Activated CD4-positive, alpha-beta T cell treated with anti-CD3 and anti-CD28 coated beads for 36 hours (primary cell): ENCODE results near the gene SPTLC1. TPM values are rescaled to one million over a fixed set of nuclear protein-coding genes. Genes with fewer than 3 reads are reported as not detected.
"Not testable (repeated sequence)": the region's sequence is repeated elsewhere in the genome, so short reads cannot be mapped to it uniquely, and the experiment has no call there.

Experiments used
- ATAC-seq: fragments of 200-7000 bp; cut with Tn5 transposase; one replicate; pipeline ENCODE4 v1.10.0; 2021; ENCODE audit warnings: mild to moderate bottlenecking, moderate library complexity
- CTCF ChIA-PET: fragments of 350-600 bp; sonication (Branson Sonifier 250); formaldehyde crosslinking; loops from one replicate; lab custom pipeline; 2021; ENCODE audit warnings: antibody characterized with exemption; lab: Charles Lee
- POLR2A ChIA-PET: fragments of 350-600 bp; sonication (Branson Sonifier 250); formaldehyde crosslinking; loops from one replicate; lab custom pipeline; 2021; ENCODE audit warnings: antibody characterized with exemption, inconsistent platforms; lab: Charles Lee
- DNase-seq: peaks from one replicate; pipeline ENCODE4 v3.0.0-alpha.2; 2020
- H3K27ac Mint-ChIP-seq: one replicate; pipeline ENCODE4 v1.8.0; 2021; ENCODE audit warnings: mixed read lengths
- H3K27me3 Mint-ChIP-seq: one replicate; pipeline ENCODE4 v1.8.0; 2021; ENCODE audit warnings: mixed read lengths
- H3K36me3 Mint-ChIP-seq: one replicate; pipeline ENCODE4 v1.8.0; 2021; ENCODE audit warnings: low read depth, mixed read lengths
- H3K4me1 Mint-ChIP-seq: one replicate; pipeline ENCODE4 v1.8.0; 2021; ENCODE audit warnings: mixed read lengths
- H3K4me3 Mint-ChIP-seq: one replicate; pipeline ENCODE4 v1.8.0; 2021; ENCODE audit warnings: mild to moderate bottlenecking, moderate library complexity, mixed read lengths
- H3K9me3 Mint-ChIP-seq: one replicate; pipeline ENCODE4 v1.8.0; 2021; ENCODE audit warnings: low read depth, mixed read lengths
- intact Hi-C, 2 experiments: fragments of 100-400 bp; cut with DNase I in 1 of 2; cut with micrococcal nuclease in 1 of 2; formaldehyde crosslinking; loops; one replicate each; pipeline versions ENCODE4 v1.14.2 to v1.15.1; 2022 to 2024; cut with DNase I, micrococcal nuclease
- total RNA-seq, 2 experiments: library from RNA; stranded (reverse); gene quantifications; one replicate each; pipeline ENCODE4 v1.2.3, GENCODE V29; 2021

The SPTLC1 gene
- total RNA-seq, 2 experiments from 2014 or later = 45.9 to 46.6 TPM

- Mint-ChIP-seq H3K36me3 (no peaks in the 10 kb centered on the region), H3K27ac (no peak overlapping the region), H3K9me3 (no peaks in the 10 kb centered on the region), H3K4me3 (no peak overlapping the region), H3K4me1 (peaks cover 1% of the 10 kb centered on the region), H3K27me3 (peaks cover 6% of the 10 kb centered on the region)
- CTCF ChIA-PET = no interaction called here
- DNase-seq (no peak), ATAC-seq (no peak)
- intact Hi-C loops = no loop called here
- POLR2A ChIA-PET = no interaction called here
Measured at GRCh38 chr9:92121265-92121664, 6.1 kb upstream of the SPTLC1 start.

GRCh38 chr9:92120138-92120537, 4.9 kb upstream of the SPTLC1 start:
- ChIA-PET CTCF (interaction anchor here (1.0 kb wide), 1 partner anchor 20 kb away, joined by 4 read pairs; no protein-coding TSS in a partner anchor), POLR2A (no interaction called here)
- intact Hi-C loops = no loop called here
- DNase-seq (no peak), ATAC-seq (no peak)
- Mint-ChIP-seq H3K4me3 (no peak overlapping the region), H3K27ac (no peak overlapping the region), H3K4me1 (peaks cover 2% of the 10 kb centered on the region), H3K27me3 (peaks cover 6% of the 10 kb centered on the region), H3K36me3 (peaks cover 3% of the 10 kb centered on the region), H3K9me3 (no peaks in the 10 kb centered on the region)

- no peak for DNase-seq
- intact Hi-C loops = loop anchor here in 1 of 2 experiments (5.0 to 10.0 kb wide), 5 partner anchors 322 to 1458 kb away; partner anchors contain the start of genes CARD19, FAM120A, FAM120AOS and PHF2
- ChIA-PET CTCF (interaction anchor here (1.0 kb wide), 1 partner anchor 20 kb away, joined by 4 read pairs; no protein-coding TSS in a partner anchor), POLR2A (no interaction called here)
- no peak for ATAC-seq
- no peaks in the 10 kb centered on the region for H3K9me3 Mint-ChIP-seq
- H3K4me1 Mint-ChIP-seq = peaks cover 2% of the 10 kb centered on the region
- no peak overlapping the region for H3K27ac Mint-ChIP-seq
- peaks cover 5% of the 10 kb centered on the region for H3K36me3 Mint-ChIP-seq
- peaks cover 6% of the 10 kb centered on the region for H3K27me3 Mint-ChIP-seq
- no peak overlapping the region for H3K4me3 Mint-ChIP-seq
Measured at GRCh38 chr9:92119586-92119985, 4.4 kb upstream of the SPTLC1 start.

- Mint-ChIP-seq H3K4me1 (peaks cover 15% of the 10 kb centered on the region), H3K27me3 (no peaks in the 10 kb centered on the region), H3K9me3 (no peaks in the 10 kb centered on the region), H3K4me3 (no peak overlapping the region), H3K36me3 (peaks cover 39% of the 10 kb centered on the region), H3K27ac (no peak overlapping the region)
- DNase-seq (no peak), ATAC-seq (no peak)
- intact Hi-C loops = no loop called here
- ChIA-PET CTCF (no interaction called here), POLR2A (no interaction called here)
Measured at GRCh38 chr9:92108122-92108521, 7.1 kb downstream of the SPTLC1 start.

GRCh38 chr9:92105446-92106225, 9.6 kb downstream of the SPTLC1 start:
- POLR2A ChIA-PET, DNase-seq, H3K4me3 Mint-ChIP-seq, CTCF ChIA-PET, H3K27me3 Mint-ChIP-seq, H3K9me3 Mint-ChIP-seq, H3K4me1 Mint-ChIP-seq, ATAC-seq, H3K27ac Mint-ChIP-seq, intact Hi-C loops: not testable (repeated sequence)
- peaks cover 35% of the 10 kb centered on the region for H3K36me3 Mint-ChIP-seq

- Mint-ChIP-seq H3K36me3 (peaks cover 37% of the 10 kb centered on the region), H3K4me1 (peaks cover 13% of the 10 kb centered on the region)
- DNase-seq, H3K27me3 Mint-ChIP-seq, intact Hi-C loops, ATAC-seq, H3K4me3 Mint-ChIP-seq, H3K27ac Mint-ChIP-seq, POLR2A ChIA-PET, H3K9me3 Mint-ChIP-seq, CTCF ChIA-PET: not testable (repeated sequence)
Measured at GRCh38 chr9:92103601-92104000, 11.6 kb downstream of the SPTLC1 start.

- Mint-ChIP-seq H3K27ac (no peak overlapping the region), H3K36me3 (peaks cover 39% of the 10 kb centered on the region), H3K27me3 (no peaks in the 10 kb centered on the region), H3K4me3 (no peak overlapping the region), H3K9me3 (no peaks in the 10 kb centered on the region), H3K4me1 (peaks cover 32% of the 10 kb centered on the region)
- DNase-seq = peak; percentile 20
- ChIA-PET CTCF (no interaction called here), POLR2A (no interaction called here)
- intact Hi-C loops = no loop called here
- peak; percentile 47 for ATAC-seq
Measured at GRCh38 chr9:92100237-92100911, 14.8 kb downstream of the SPTLC1 start.

- peak overlapping the region; percentile 89 for H3K27ac Mint-ChIP-seq
Measured at GRCh38 chr9:92098638-92099037, 16.6 kb downstream of the SPTLC1 start.

GRCh38 chr9:92097997-92098482, 17.2 kb downstream of the SPTLC1 start:
- CTCF ChIA-PET = no interaction called here
- intact Hi-C loops = loop anchor here in 1 of 2 experiments (1.0 kb wide), 1 partner anchor 17 kb away; the partner anchor contains the start of gene SPTLC1
- DNase-seq (peak; percentile 91), ATAC-seq (peak; percentile 38)
- Mint-ChIP-seq H3K9me3 (no peaks in the 10 kb centered on the region), H3K27ac (peak overlapping the region; percentile 89), H3K4me1 (peaks cover 51% of the 10 kb centered on the region), H3K4me3 (peak overlapping the region; percentile 47), H3K27me3 (no peaks in the 10 kb centered on the region), H3K36me3 (peaks cover 31% of the 10 kb centered on the region)
- POLR2A ChIA-PET = no interaction called here

More at GRCh38 chr9:92098638-92099037, 16.6 kb downstream of the SPTLC1 start:
- Mint-ChIP-seq H3K4me3 (peak overlapping the region; percentile 47), H3K4me1 (peaks cover 49% of the 10 kb centered on the region), H3K36me3 (peaks cover 35% of the 10 kb centered on the region), H3K27me3 (no peaks in the 10 kb centered on the region), H3K9me3 (no peaks in the 10 kb centered on the region)
- intact Hi-C loops = loop anchor here in 1 of 2 experiments (1.0 kb wide), 1 partner anchor 17 kb away; the partner anchor contains the start of gene SPTLC1
- DNase-seq (no peak), ATAC-seq (no peak)
- CTCF ChIA-PET = no interaction called here
- POLR2A ChIA-PET = no interaction called here

GRCh38 chr9:92095236-92095635, 20.0 kb downstream of the SPTLC1 start:
- POLR2A ChIA-PET = no interaction called here
- CTCF ChIA-PET = interaction anchor here (0.5 to 1.5 kb wide), 2 partner anchors 45 to 1250 kb away, joined by 3 to 4 read pairs; no protein-coding TSS in a partner anchor
- H3K4me1 Mint-ChIP-seq = peaks cover 46% of the 10 kb centered on the region
- no peaks in the 10 kb centered on the region for H3K9me3 Mint-ChIP-seq
- no peak overlapping the region for H3K4me3 Mint-ChIP-seq
- peaks cover 23% of the 10 kb centered on the region for H3K36me3 Mint-ChIP-seq
- ATAC-seq = no peak
- no peak for DNase-seq
- intact Hi-C loops = no loop called here
- H3K27ac Mint-ChIP-seq = peak overlapping the region; percentile 84
- H3K27me3 Mint-ChIP-seq = no peaks in the 10 kb centered on the region

- Mint-ChIP-seq H3K36me3 (peaks cover 21% of the 10 kb centered on the region), H3K27ac (peak overlapping the region; percentile 84), H3K27me3 (no peaks in the 10 kb centered on the region), H3K4me3 (no peak overlapping the region), H3K4me1 (peaks cover 46% of the 10 kb centered on the region), H3K9me3 (no peaks in the 10 kb centered on the region)
- intact Hi-C loops = no loop called here
- peak; percentile 71 for DNase-seq
- POLR2A ChIA-PET = no interaction called here
- CTCF ChIA-PET = interaction anchor here (1.5 kb wide), 1 partner anchor 46 kb away, joined by 4 read pairs; no protein-coding TSS in a partner anchor
- ATAC-seq = peak; percentile 91
Measured at GRCh38 chr9:92094655-92095054, 20.6 kb downstream of the SPTLC1 start.
